Subcutaneous abdominal adipose tissue (tissue), 5 donors: Measurements from ENCODE around the gene TMEM52B.

Experiments
- H3K27ac ChIP-seq: one replicate; pipeline ENCODE4 v1.7.0; 2013; ENCODE audit warnings: low read depth, mild to moderate bottlenecking, inconsistent platforms, low read length, moderate library complexity
- H3K27me3 ChIP-seq, 5 donors: one replicate each; pipeline ENCODE4 v1.7.0; 2013; ENCODE audit warnings: low read length in 5 of 5, inconsistent platforms in 1 of 5; ENCODE audit not compliant: control insufficient read depth in 5 of 5, insufficient read depth in 4 of 5
- H3K36me3 ChIP-seq, 5 donors: one replicate each; pipeline ENCODE4 v1.7.0; 2013; ENCODE audit warnings: low read length in 5 of 5; ENCODE audit not compliant: control insufficient read depth in 5 of 5, insufficient read depth in 5 of 5
- H3K4me1 ChIP-seq, 5 donors: one replicate each; pipeline ENCODE4 v1.7.0; 2013; ENCODE audit warnings: low read length in 5 of 5, mild to moderate bottlenecking in 3 of 5, moderate library complexity in 1 of 5; ENCODE audit not compliant: control insufficient read depth in 5 of 5, insufficient read depth in 5 of 5
- H3K4me3 ChIP-seq, 5 donors: one replicate each; pipeline ENCODE4 v1.7.0; 2013; ENCODE audit warnings: low read length in 5 of 5, low read depth in 1 of 5
- H3K9ac ChIP-seq, 5 donors: one replicate each; pipeline ENCODE4 v1.7.0; 2013; ENCODE audit warnings: low read length in 5 of 5, mild to moderate bottlenecking in 4 of 5, moderate library complexity in 3 of 5
- H3K9me3 ChIP-seq, 5 donors: one replicate each; pipeline ENCODE4 v1.7.0; 2013; ENCODE audit warnings: low read length in 5 of 5; ENCODE audit not compliant: control insufficient read depth in 5 of 5
- donor health status: healthy.
- donor health status: healthy.
- donor health status: healthy.
- donor health status: healthy.
- donor health status: healthy.

Gene TMEM52B

DNA sequence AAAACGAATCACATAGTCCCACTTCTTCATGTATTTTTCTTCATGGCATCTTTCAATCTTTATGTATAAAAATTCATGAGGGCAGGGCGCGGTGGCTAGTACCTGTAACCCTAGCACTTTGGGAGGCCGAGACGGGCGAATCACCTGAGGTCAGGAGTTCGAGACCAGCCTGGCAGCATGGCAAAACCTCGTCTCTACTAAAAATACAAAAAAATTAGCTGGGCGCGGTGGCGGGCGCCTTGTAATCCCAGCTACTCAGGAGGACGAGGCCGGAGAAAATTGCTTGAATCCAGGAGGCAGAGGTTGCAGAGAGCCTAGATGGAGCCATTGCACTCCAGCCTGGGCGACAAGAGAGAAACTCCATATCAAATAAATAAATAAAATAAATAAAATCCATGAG is 31.4 kb downstream of the TMEM52B start:
- H3K27me3 ChIP-seq = no peaks in the 10 kb centered on the region
- H3K27ac ChIP-seq = no peak overlapping the region
- H3K36me3 ChIP-seq = no peaks in the 10 kb centered on the region

GRCh38 chr12:10211101-10211939 is 32.5 kb downstream of the TMEM52B start:
- no peaks in the 10 kb centered on the region for H3K36me3 ChIP-seq
- no peaks in the 10 kb centered on the region for H3K9me3 ChIP-seq
- H3K27ac ChIP-seq = peak overlapping the region; percentile 99
- peaks cover 0 to 25% (median 19%) of the 10 kb centered on the region in 5 donors for H3K4me1 ChIP-seq
- no peaks in the 10 kb centered on the region for H3K27me3 ChIP-seq
- H3K9ac ChIP-seq = no peak overlapping the region
- peak overlapping the region in 1 of 5 donors; percentile 98 for H3K4me3 ChIP-seq

More for the DNA sequence above, 31.4 kb downstream of the TMEM52B start:
- no peaks in the 10 kb centered on the region for H3K9me3 ChIP-seq
- H3K4me1 ChIP-seq = peaks cover 0 to 20% (median 15%) of the 10 kb centered on the region in 5 donors
- no peak overlapping the region for H3K9ac ChIP-seq
- H3K4me3 ChIP-seq = no peak overlapping the region

GRCh38 chr12:10211940-10212738 is 33.3 kb downstream of the TMEM52B start:
- H3K4me3 ChIP-seq = peak overlapping the region; percentile 62 to 99 (median 90)
- peak overlapping the region in 4 of 5 donors; percentile 91 to 99 (median 96) for H3K9ac ChIP-seq
- peaks cover 0 to 24% (median 19%) of the 10 kb centered on the region in 5 donors for H3K4me1 ChIP-seq
- peaks cover 0 to 2% (median 0%) of the 10 kb centered on the region in 5 donors for H3K36me3 ChIP-seq
- H3K9me3 ChIP-seq = no peaks in the 10 kb centered on the region
- H3K27ac ChIP-seq = peak overlapping the region; percentile 99
- H3K27me3 ChIP-seq = no peaks in the 10 kb centered on the region

GRCh38 chr12:10212739-10213131 is 33.9 kb downstream of the TMEM52B start, which contains the start of gene GABARAPL1:
TSS of gene GABARAPL1 (plus strand) at chr12:10212877. CDS start at chr12:10213130, 253 bp downstream.
- Histone ChIP-seq H3K36me3 (peaks cover 0 to 2% (median 0%) of the 10 kb centered on the region in 5 donors), H3K9me3 (no peaks in the 10 kb centered on the region), H3K27me3 (no peaks in the 10 kb centered on the region), H3K9ac (peak within 1 kb of the TSS; percentile 91 to 99 (median 96)), H3K27ac (peak within 1 kb of the TSS; percentile 99), H3K4me3 (peak within 1 kb of the TSS; percentile 77 to 99 (median 98)), H3K4me1 (peaks cover 0 to 28% (median 19%) of the 10 kb centered on the region in 5 donors)

- peaks cover 0 to 6% (median 3%) of the 10 kb centered on the region in 5 donors for H3K36me3 ChIP-seq
- H3K27ac ChIP-seq = peak overlapping the region; percentile 99
- H3K9me3 ChIP-seq = no peaks in the 10 kb centered on the region
- H3K4me1 ChIP-seq = peaks cover 0 to 32% (median 22%) of the 10 kb centered on the region in 5 donors
- H3K9ac ChIP-seq = peak overlapping the region; percentile 91 to 99 (median 96)
- no peaks in the 10 kb centered on the region for H3K27me3 ChIP-seq
- H3K4me3 ChIP-seq = peak overlapping the region; percentile 77 to 99 (median 98)
These were observed 34.6 kb downstream of the TMEM52B start for GRCh38 chr12:10213168-10214135.

- no peaks in the 10 kb centered on the region for H3K9me3 ChIP-seq
- peaks cover 0 to 10% (median 6%) of the 10 kb centered on the region in 5 donors for H3K36me3 ChIP-seq
- H3K4me1 ChIP-seq = peaks cover 0 to 32% (median 22%) of the 10 kb centered on the region in 5 donors
- peak overlapping the region; percentile 77 to 99 (median 98) for H3K4me3 ChIP-seq
- peak overlapping the region; percentile 91 to 99 (median 96) for H3K9ac ChIP-seq
- no peaks in the 10 kb centered on the region for H3K27me3 ChIP-seq
- H3K27ac ChIP-seq = peak overlapping the region; percentile 99
These were observed 35.5 kb downstream of the TMEM52B start for GRCh38 chr12:10214136-10214894.

- peak overlapping the region; percentile 91 to 99 (median 96) for H3K9ac ChIP-seq
- peaks cover 2 to 16% (median 9%) of the 10 kb centered on the region in 5 donors for H3K36me3 ChIP-seq
- H3K9me3 ChIP-seq = no peaks in the 10 kb centered on the region
- no peaks in the 10 kb centered on the region for H3K27me3 ChIP-seq
- peak overlapping the region; percentile 77 to 99 (median 98) for H3K4me3 ChIP-seq
- peak overlapping the region; percentile 99 for H3K27ac ChIP-seq
- H3K4me1 ChIP-seq = peaks cover 2 to 36% (median 25%) of the 10 kb centered on the region in 5 donors
These were observed 36.0 kb downstream of the TMEM52B start for GRCh38 chr12:10214895-10215267.

- H3K36me3 ChIP-seq = peaks cover 5 to 22% (median 10%) of the 10 kb centered on the region in 5 donors
- H3K27ac ChIP-seq = peak overlapping the region; percentile 99
- peak overlapping the region; percentile 77 to 99 (median 98) for H3K4me3 ChIP-seq
- H3K27me3 ChIP-seq = no peaks in the 10 kb centered on the region
- peak overlapping the region; percentile 63 to 99 (median 94) for H3K9ac ChIP-seq
- peaks cover 5 to 41% (median 29%) of the 10 kb centered on the region in 5 donors for H3K4me1 ChIP-seq
- H3K9me3 ChIP-seq = no peaks in the 10 kb centered on the region
These were observed 36.6 kb downstream of the TMEM52B start for GRCh38 chr12:10215436-10215835.
